Neural crest cell (in vitro differentiated cells): ENCODE results near the gene FLCN. TPM values are rescaled to one million over a fixed set of nuclear protein-coding genes. Genes with fewer than 3 reads are reported as not detected.
"Not testable (repeated sequence)": the region's sequence is repeated elsewhere in the genome, so short reads cannot be mapped to it uniquely, and the experiment has no call there.

ENCODE experiments used
- DNase-seq: peaks from one replicate; pipeline ENCODE4 v3.0.0; 2021; ENCODE audit warnings: low read depth, mixed read lengths, low spot score
- H3K27ac Mint-ChIP-seq: one replicate; pipeline ENCODE4 v1.8.0; 2021; ENCODE audit warnings: mild to moderate bottlenecking, mixed read lengths; ENCODE audit not compliant: unreplicated experiment
- H3K27me3 Mint-ChIP-seq: 2 replicates; pipeline ENCODE4 v1.8.0; 2021; ENCODE audit warnings: low read depth, mild to moderate bottlenecking, mixed read lengths
- H3K36me3 Mint-ChIP-seq: 2 replicates; pipeline ENCODE4 v1.8.0; 2021; ENCODE audit warnings: low read depth, mild to moderate bottlenecking, mixed read lengths
- H3K4me1 Mint-ChIP-seq: 2 replicates; pipeline ENCODE4 v1.8.0; 2021; ENCODE audit warnings: mixed read lengths
- H3K4me3 Mint-ChIP-seq: one replicate; pipeline ENCODE4 v1.8.0; 2021; ENCODE audit warnings: mild to moderate bottlenecking, mixed read lengths
- H3K9me3 Mint-ChIP-seq: 2 replicates; pipeline ENCODE4 v1.8.0; 2021; ENCODE audit warnings: mixed read lengths
- total RNA-seq: library from RNA; stranded (reverse); gene quantifications from 2 replicates; pipeline ENCODE4 v1.2.1, GENCODE V29; 2021
- TF ChIP-seq, protein P1 (sequence below): fragments of 200-600 bp; sonication (generic); conservative IDR thresholded peaks from 2 replicates; pipeline ENCODE4 v1.5.0; 2021; ENCODE audit warnings: antibody characterized with exemption, mild to moderate bottlenecking

The FLCN gene
- total RNA-seq, 1 donor from 2014 or later, result 38.7 TPM

DNA sequence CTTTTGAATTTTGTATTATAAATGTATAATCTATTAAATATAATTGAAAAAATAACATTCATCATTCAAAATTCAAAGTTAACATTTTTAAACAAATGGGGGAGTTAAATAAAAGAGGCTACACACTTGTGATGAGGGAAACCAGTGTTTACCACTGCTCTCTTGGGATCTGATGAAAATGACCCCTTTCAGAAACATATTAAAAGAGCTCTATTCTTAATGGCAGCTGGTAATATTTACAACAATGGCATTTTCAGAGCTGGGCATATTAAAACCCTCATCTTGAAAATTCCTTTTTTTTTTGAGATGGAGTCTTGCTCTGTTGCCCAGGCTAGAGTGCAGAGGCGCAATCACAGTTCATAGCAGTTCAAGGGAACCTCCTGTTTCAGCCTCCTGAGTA is 19.3 kb upstream of the FLCN start:
- no peak for DNase-seq
- Mint-ChIP-seq H3K4me1 (no peaks in the 10 kb centered on the region), H3K36me3 (peaks cover 21% of the 10 kb centered on the region), H3K27ac (no peak overlapping the region), H3K9me3 (no peaks in the 10 kb centered on the region), H3K27me3 (no peaks in the 10 kb centered on the region), H3K4me3 (no peak overlapping the region)
- TF ChIP-seq, protein P1, sequence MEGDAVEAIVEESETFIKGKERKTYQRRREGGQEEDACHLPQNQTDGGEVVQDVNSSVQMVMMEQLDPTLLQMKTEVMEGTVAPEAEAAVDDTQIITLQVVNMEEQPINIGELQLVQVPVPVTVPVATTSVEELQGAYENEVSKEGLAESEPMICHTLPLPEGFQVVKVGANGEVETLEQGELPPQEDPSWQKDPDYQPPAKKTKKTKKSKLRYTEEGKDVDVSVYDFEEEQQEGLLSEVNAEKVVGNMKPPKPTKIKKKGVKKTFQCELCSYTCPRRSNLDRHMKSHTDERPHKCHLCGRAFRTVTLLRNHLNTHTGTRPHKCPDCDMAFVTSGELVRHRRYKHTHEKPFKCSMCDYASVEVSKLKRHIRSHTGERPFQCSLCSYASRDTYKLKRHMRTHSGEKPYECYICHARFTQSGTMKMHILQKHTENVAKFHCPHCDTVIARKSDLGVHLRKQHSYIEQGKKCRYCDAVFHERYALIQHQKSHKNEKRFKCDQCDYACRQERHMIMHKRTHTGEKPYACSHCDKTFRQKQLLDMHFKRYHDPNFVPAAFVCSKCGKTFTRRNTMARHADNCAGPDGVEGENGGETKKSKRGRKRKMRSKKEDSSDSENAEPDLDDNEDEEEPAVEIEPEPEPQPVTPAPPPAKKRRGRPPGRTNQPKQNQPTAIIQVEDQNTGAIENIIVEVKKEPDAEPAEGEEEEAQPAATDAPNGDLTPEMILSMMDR, result no peak

DNA sequence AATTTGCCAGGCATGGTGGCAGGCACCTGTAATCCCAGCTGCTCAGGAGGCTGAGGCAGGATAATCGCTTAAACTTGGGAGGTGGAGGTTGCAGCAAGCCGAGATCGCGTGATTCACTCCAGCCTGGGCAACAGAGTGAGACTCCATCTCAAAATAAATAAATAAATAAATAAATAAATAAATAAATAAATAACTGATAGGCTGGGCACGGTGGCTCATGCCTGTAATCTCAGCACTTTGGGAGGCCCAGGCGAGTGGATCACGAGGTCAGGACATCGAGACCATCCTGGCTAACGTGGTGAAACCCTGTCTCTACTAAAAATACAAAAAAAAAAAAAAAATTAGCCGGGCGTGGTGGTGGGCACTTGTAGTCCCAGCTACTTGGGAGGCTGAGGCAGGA is 18.7 kb upstream of the FLCN start:
- H3K9me3 Mint-ChIP-seq, DNase-seq, H3K4me1 Mint-ChIP-seq, H3K27me3 Mint-ChIP-seq, H3K4me3 Mint-ChIP-seq, H3K27ac Mint-ChIP-seq: not testable (repeated sequence)
- peaks cover 19% of the 10 kb centered on the region for H3K36me3 Mint-ChIP-seq

DNA sequence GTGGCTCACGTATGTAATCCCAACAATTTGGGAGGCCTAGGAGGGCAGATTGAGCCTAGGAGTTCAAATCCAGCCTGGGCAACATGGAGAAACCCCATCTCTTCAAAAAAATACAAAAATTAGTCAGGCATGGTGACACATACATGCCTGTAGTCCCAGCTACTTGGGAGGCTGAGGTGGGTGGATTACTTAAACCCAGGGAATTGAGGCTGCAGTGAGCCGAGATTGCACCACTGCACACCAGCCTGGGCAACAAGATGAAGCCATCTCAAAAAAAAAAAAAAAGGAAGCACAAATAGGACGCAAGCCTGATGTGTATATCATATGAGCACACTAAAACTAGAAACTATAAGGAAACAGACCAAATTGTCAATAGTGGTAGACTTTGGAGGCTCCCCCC is 17.1 kb upstream of the FLCN start:
- TF ChIP-seq, protein P1, result no peak
- no peak overlapping the region for H3K4me3 Mint-ChIP-seq
- no peaks in the 10 kb centered on the region for H3K4me1 Mint-ChIP-seq
- no peaks in the 10 kb centered on the region for H3K9me3 Mint-ChIP-seq
- no peak overlapping the region for H3K27ac Mint-ChIP-seq
- peaks cover 18% of the 10 kb centered on the region for H3K36me3 Mint-ChIP-seq
- no peak for DNase-seq
- H3K27me3 Mint-ChIP-seq, result no peaks in the 10 kb centered on the region

DNA sequence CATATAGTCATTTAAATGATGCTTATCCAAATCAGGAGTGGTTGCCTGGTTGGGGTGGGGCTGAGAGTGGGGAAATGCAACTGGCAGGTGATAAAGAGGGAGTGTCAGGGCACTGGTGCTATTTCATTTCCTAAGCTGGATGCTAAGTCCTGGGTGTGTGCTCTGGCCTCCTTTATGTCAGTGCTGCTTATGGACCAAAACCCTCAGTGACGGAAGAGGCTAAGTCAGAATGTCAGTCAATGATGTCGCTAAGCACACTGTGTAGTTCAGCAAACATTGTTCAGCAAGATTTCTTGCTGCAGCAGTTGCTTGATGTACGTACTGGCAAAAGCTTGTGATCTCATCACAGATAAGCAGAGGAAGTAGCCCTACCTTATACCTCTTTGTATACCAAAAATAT is 16.4 kb upstream of the FLCN start:
- Mint-ChIP-seq H3K4me3 (no peak overlapping the region), H3K36me3 (peaks cover 13% of the 10 kb centered on the region), H3K9me3 (no peaks in the 10 kb centered on the region), H3K4me1 (no peaks in the 10 kb centered on the region), H3K27me3 (no peaks in the 10 kb centered on the region), H3K27ac (no peak overlapping the region)
- DNase-seq, result no peak
- TF ChIP-seq, protein P1, result no peak

DNA sequence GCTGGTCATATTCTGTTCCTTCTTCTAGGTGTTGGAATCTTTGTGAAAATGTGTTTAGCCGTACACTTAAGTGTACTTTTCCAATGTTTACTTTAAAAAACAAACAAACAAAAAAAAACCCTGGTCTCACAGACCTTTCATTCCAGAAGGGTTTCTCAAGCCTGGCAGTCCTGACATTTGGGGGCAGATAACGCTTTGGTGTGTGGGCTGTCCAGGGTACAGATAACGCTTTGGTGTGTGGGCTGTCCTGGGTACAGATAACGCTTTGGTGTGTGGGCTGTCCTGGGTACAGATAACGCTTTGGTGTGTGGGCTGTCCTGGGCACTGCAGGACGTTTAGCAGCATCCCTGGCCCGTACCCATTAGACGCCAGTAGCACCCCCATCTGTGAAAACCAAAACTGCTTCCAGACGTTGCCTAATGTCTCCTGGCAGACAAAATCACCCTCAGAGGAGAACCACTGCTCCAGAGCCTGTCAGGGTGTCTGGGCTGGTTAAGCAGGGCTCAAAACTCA is 15.2 kb upstream of the FLCN start:
- TF ChIP-seq, protein P1, result no peak
- peaks cover 17% of the 10 kb centered on the region for H3K36me3 Mint-ChIP-seq
- no peaks in the 10 kb centered on the region for H3K9me3 Mint-ChIP-seq
- DNase-seq, result no peak
- no peak overlapping the region for H3K27ac Mint-ChIP-seq
- H3K4me1 Mint-ChIP-seq, result no peaks in the 10 kb centered on the region
- no peak overlapping the region for H3K4me3 Mint-ChIP-seq
- H3K27me3 Mint-ChIP-seq, result no peaks in the 10 kb centered on the region

DNA sequence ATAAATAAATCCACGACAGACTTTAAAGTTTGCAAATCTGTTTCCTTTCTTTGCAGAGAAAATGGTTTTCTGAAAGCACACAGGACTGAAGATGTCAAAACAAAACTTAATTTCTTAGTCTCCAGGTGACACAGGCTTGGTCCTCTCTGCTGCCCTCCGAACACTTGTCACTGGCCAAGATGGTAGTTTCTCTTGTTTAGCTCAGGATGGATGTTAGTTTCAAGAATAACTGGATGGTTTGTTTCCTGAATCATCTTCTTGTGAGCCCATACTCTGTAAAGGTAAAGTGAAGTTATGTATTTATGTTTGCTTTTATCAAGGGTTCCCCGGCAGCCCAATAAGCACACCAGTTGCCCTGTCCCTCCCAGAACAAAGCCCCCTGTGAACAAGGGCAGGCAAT is 9.9 kb upstream of the FLCN start:
- TF ChIP-seq, protein P1, result no peak
- Mint-ChIP-seq H3K4me3 (no peak overlapping the region), H3K27me3 (no peaks in the 10 kb centered on the region), H3K36me3 (peaks cover 9% of the 10 kb centered on the region), H3K27ac (no peak overlapping the region), H3K4me1 (no peaks in the 10 kb centered on the region), H3K9me3 (no peaks in the 10 kb centered on the region)
- DNase-seq, result no peak
